ENCODE data around the gene NAGA.

The NAGA gene

GRCh38 chr22:42035256-42035655 lies 35.4 kb downstream of the NAGA start:
- DNase-seq: no peak

GRCh38 chr22:42033263-42034181 lies 37.1 kb downstream of the NAGA start:
- no peak for DNase-seq

- no peak for DNase-seq
These were observed 43.9 kb downstream of the NAGA start for GRCh38 chr22:42026705-42027104.

- no peak for DNase-seq
These were observed 45.2 kb downstream of the NAGA start for GRCh38 chr22:42025421-42025820.

- DNase-seq: no peak
These were observed 48.3 kb downstream of the NAGA start for GRCh38 chr22:42022162-42022847.

- DNase-seq: no peak
These were observed 49.0 kb downstream of the NAGA start for GRCh38 chr22:42021571-42021970.

- no peak for DNase-seq
These were observed 52.4 kb downstream of the NAGA start for GRCh38 chr22:42018224-42018623.

GRCh38 chr22:42016111-42016510 lies 54.5 kb downstream of the NAGA start:
- DNase-seq: no peak

- no peak for DNase-seq
These were observed 57.2 kb downstream of the NAGA start for GRCh38 chr22:42013385-42013784.

GRCh38 chr22:42010778-42011177 lies 59.8 kb downstream of the NAGA start:
- no peak for DNase-seq

Data from stimulated activated CD4-positive, alpha-beta T cell treated with anti-CD3 and anti-CD28 coated beads, Interleukin-1b, Interleukin-23, amount 100 ng/mL, for 48 hours (primary cell).